ENCODE data around the gene HS6ST3. TPM values are rescaled to one million over a fixed set of nuclear protein-coding genes. Genes with fewer than 3 reads are reported as not detected.

Gene HS6ST3
- total and polyA plus RNA-seq, 9 donors: 0.08 to 0.80 (median 0.15) TPM

- no peak for DNase-seq
Measured at GRCh38 chr13:96661612-96662011, 571.7 kb downstream of the HS6ST3 start.

GRCh38 chr13:96662036-96662435, 572.1 kb downstream of the HS6ST3 start:
- no peak for DNase-seq
- H3K4me1 ChIP-seq (ENCODE audit: control insufficient read depth, insufficient read depth, low read length): no peaks in the 10 kb centered on the region
- no peak overlapping the region for H3K4me3 ChIP-seq (ENCODE audit: low read length)
- WGBS (ENCODE audit: insufficient coverage): 80% methylated on average over 1 of the region's 3 CpGs
- H3K27ac ChIP-seq (ENCODE audit: low read length): no peak overlapping the region
- H3K27me3 ChIP-seq (ENCODE audit: control insufficient read depth, insufficient read depth, low read length): no peaks in the 10 kb centered on the region
- H3K36me3 ChIP-seq (ENCODE audit: control insufficient read depth, insufficient read depth, low read length): no peaks in the 10 kb centered on the region
- H3K9me3 ChIP-seq (replicated peaks; ENCODE audit: control insufficient read depth, low read depth, low read length): peaks cover 16% of the 10 kb centered on the region

More at GRCh38 chr13:96661612-96662011, 571.7 kb downstream of the HS6ST3 start:
- no peak overlapping the region for H3K27ac ChIP-seq (ENCODE audit: low read length)
- no peaks in the 10 kb centered on the region for H3K4me1 ChIP-seq (ENCODE audit: control insufficient read depth, insufficient read depth, low read length)
- H3K27me3 ChIP-seq (ENCODE audit: control insufficient read depth, insufficient read depth, low read length): no peaks in the 10 kb centered on the region
- WGBS (ENCODE audit: insufficient coverage): 84% methylated on average over 2 of the region's 2 CpGs
- peaks cover 16% of the 10 kb centered on the region for H3K9me3 ChIP-seq (replicated peaks; ENCODE audit: control insufficient read depth, low read depth, low read length)
- H3K36me3 ChIP-seq (ENCODE audit: control insufficient read depth, insufficient read depth, low read length): no peaks in the 10 kb centered on the region
- H3K4me3 ChIP-seq (ENCODE audit: low read length): no peak overlapping the region

- no peaks in the 10 kb centered on the region for H3K27me3 ChIP-seq (ENCODE audit: control insufficient read depth, insufficient read depth, low read length)
- no CpG with 5 or more reads among the region's 5 CpGs for WGBS (ENCODE audit: insufficient coverage)
- H3K9me3 ChIP-seq (replicated peaks; ENCODE audit: control insufficient read depth, low read depth, low read length): peaks cover 6% of the 10 kb centered on the region
- no peak overlapping the region for H3K4me3 ChIP-seq (ENCODE audit: low read length)
- no peak for DNase-seq
- H3K36me3 ChIP-seq (ENCODE audit: control insufficient read depth, insufficient read depth, low read length): no peaks in the 10 kb centered on the region
- H3K4me1 ChIP-seq (ENCODE audit: control insufficient read depth, insufficient read depth, low read length): no peaks in the 10 kb centered on the region
- H3K27ac ChIP-seq (ENCODE audit: low read length): no peak overlapping the region
Measured at GRCh38 chr13:96667294-96668018, 577.5 kb downstream of the HS6ST3 start.

GRCh38 chr13:96671073-96671472, 581.2 kb downstream of the HS6ST3 start:
- Histone ChIP-seq H3K36me3 (ENCODE audit: control insufficient read depth, insufficient read depth, low read length) (no peaks in the 10 kb centered on the region), H3K9me3 (replicated peaks; ENCODE audit: control insufficient read depth, low read depth, low read length) (no peaks in the 10 kb centered on the region), H3K4me1 (ENCODE audit: control insufficient read depth, insufficient read depth, low read length) (no peaks in the 10 kb centered on the region), H3K27me3 (ENCODE audit: control insufficient read depth, insufficient read depth, low read length) (no peaks in the 10 kb centered on the region), H3K27ac (ENCODE audit: low read length) (no peak overlapping the region), H3K4me3 (ENCODE audit: low read length) (no peak overlapping the region)
- DNase-seq: no peak

- H3K4me1 ChIP-seq (ENCODE audit: control insufficient read depth, insufficient read depth, low read length): no peaks in the 10 kb centered on the region
Measured at GRCh38 chr13:96672016-96672415, 582.1 kb downstream of the HS6ST3 start.

GRCh38 chr13:96673825-96674224, 583.9 kb downstream of the HS6ST3 start:
- H3K27me3 ChIP-seq (ENCODE audit: control insufficient read depth, insufficient read depth, low read length): no peaks in the 10 kb centered on the region
- no peaks in the 10 kb centered on the region for H3K9me3 ChIP-seq (replicated peaks; ENCODE audit: control insufficient read depth, low read depth, low read length)
- no peak for DNase-seq
- no peaks in the 10 kb centered on the region for H3K36me3 ChIP-seq (ENCODE audit: control insufficient read depth, insufficient read depth, low read length)
- no peaks in the 10 kb centered on the region for H3K4me1 ChIP-seq (ENCODE audit: control insufficient read depth, insufficient read depth, low read length)
- H3K4me3 ChIP-seq (ENCODE audit: low read length): no peak overlapping the region
- 80% methylated on average over 1 of the region's 3 CpGs for WGBS (ENCODE audit: insufficient coverage)
- no peak overlapping the region for H3K27ac ChIP-seq (ENCODE audit: low read length)

More at GRCh38 chr13:96672016-96672415, 582.1 kb downstream of the HS6ST3 start:
- no peaks in the 10 kb centered on the region for H3K9me3 ChIP-seq (replicated peaks; ENCODE audit: control insufficient read depth, low read depth, low read length)
- H3K27me3 ChIP-seq (ENCODE audit: control insufficient read depth, insufficient read depth, low read length): no peaks in the 10 kb centered on the region
- DNase-seq: no peak
- H3K36me3 ChIP-seq (ENCODE audit: control insufficient read depth, insufficient read depth, low read length): no peaks in the 10 kb centered on the region
- no peak overlapping the region for H3K4me3 ChIP-seq (ENCODE audit: low read length)
- H3K27ac ChIP-seq (ENCODE audit: low read length): no peak overlapping the region

GRCh38 chr13:96677029-96677428, 587.1 kb downstream of the HS6ST3 start:
- DNase-seq: no peak
- no peak overlapping the region for H3K27ac ChIP-seq (ENCODE audit: low read length)
- no peaks in the 10 kb centered on the region for H3K27me3 ChIP-seq (ENCODE audit: control insufficient read depth, insufficient read depth, low read length)
- no peak overlapping the region for H3K4me3 ChIP-seq (ENCODE audit: low read length)
- H3K36me3 ChIP-seq (ENCODE audit: control insufficient read depth, insufficient read depth, low read length): no peaks in the 10 kb centered on the region
- no peaks in the 10 kb centered on the region for H3K9me3 ChIP-seq (replicated peaks; ENCODE audit: control insufficient read depth, low read depth, low read length)
- no peaks in the 10 kb centered on the region for H3K4me1 ChIP-seq (ENCODE audit: control insufficient read depth, insufficient read depth, low read length)

DNA sequence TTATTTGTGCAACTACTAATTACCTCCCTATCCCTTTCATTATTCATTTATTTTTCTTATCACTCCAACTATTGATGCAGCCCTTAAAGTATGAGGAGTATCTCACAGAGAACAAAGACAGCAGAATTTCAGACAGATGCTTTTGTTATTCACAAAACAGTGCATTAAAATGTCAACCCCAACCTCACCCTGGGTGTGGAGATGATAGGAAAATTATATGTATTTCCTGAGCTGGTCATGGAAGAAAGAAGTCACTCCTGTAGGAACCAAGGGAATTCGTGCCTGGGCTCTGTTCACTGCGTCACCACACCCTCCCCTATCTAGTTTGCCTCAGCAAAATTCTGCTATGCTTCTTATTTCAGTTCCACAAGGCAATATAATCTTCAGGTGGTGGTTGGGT, 588.9 kb downstream of the HS6ST3 start:
- Histone ChIP-seq H3K9me3 (replicated peaks; ENCODE audit: control insufficient read depth, low read depth, low read length) (no peaks in the 10 kb centered on the region), H3K36me3 (ENCODE audit: control insufficient read depth, insufficient read depth, low read length) (no peaks in the 10 kb centered on the region), H3K4me1 (ENCODE audit: control insufficient read depth, insufficient read depth, low read length) (no peaks in the 10 kb centered on the region), H3K27ac (ENCODE audit: low read length) (no peak overlapping the region), H3K27me3 (ENCODE audit: control insufficient read depth, insufficient read depth, low read length) (no peaks in the 10 kb centered on the region), H3K4me3 (ENCODE audit: low read length) (no peak overlapping the region)
- WGBS (ENCODE audit: insufficient coverage): no CpG with 5 or more reads among the region's 2 CpGs
- no peak for DNase-seq

DNA sequence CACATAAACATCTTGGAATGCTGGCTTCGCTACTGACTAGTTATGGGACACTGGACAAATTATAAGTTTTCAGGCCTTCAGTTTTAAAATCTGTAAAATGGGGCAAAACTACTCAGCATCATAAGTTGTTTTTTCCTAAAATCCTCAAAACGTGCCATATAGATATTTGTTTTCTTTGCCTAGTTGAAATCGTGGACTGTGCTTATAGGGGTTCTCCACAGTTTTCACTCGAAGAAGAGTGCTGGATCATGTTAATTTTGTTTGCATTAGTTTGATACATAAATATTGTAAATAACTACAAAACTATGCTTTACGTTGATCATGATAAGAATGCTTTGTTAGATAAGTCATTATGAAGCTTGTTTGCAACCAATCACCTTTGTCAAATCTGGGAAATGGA, 591.0 kb downstream of the HS6ST3 start:
- no peaks in the 10 kb centered on the region for H3K36me3 ChIP-seq (ENCODE audit: control insufficient read depth, insufficient read depth, low read length)
- no peaks in the 10 kb centered on the region for H3K9me3 ChIP-seq (replicated peaks; ENCODE audit: control insufficient read depth, low read depth, low read length)
- no peaks in the 10 kb centered on the region for H3K4me1 ChIP-seq (ENCODE audit: control insufficient read depth, insufficient read depth, low read length)
- DNase-seq: no peak
- H3K4me3 ChIP-seq (ENCODE audit: low read length): no peak overlapping the region
- no peak overlapping the region for H3K27ac ChIP-seq (ENCODE audit: low read length)
- WGBS (ENCODE audit: insufficient coverage): 100% methylated on average over 1 of the region's 5 CpGs
- H3K27me3 ChIP-seq (ENCODE audit: control insufficient read depth, insufficient read depth, low read length): no peaks in the 10 kb centered on the region

GRCh38 chr13:96681766-96682165, 591.9 kb downstream of the HS6ST3 start:
- H3K9me3 ChIP-seq (replicated peaks; ENCODE audit: control insufficient read depth, low read depth, low read length): no peaks in the 10 kb centered on the region
- no peak for DNase-seq
- no peaks in the 10 kb centered on the region for H3K4me1 ChIP-seq (ENCODE audit: control insufficient read depth, insufficient read depth, low read length)
- no peak overlapping the region for H3K4me3 ChIP-seq (ENCODE audit: low read length)
- no peak overlapping the region for H3K27ac ChIP-seq (ENCODE audit: low read length)
- no peaks in the 10 kb centered on the region for H3K27me3 ChIP-seq (ENCODE audit: control insufficient read depth, insufficient read depth, low read length)
- H3K36me3 ChIP-seq (ENCODE audit: control insufficient read depth, insufficient read depth, low read length): no peaks in the 10 kb centered on the region

DNA sequence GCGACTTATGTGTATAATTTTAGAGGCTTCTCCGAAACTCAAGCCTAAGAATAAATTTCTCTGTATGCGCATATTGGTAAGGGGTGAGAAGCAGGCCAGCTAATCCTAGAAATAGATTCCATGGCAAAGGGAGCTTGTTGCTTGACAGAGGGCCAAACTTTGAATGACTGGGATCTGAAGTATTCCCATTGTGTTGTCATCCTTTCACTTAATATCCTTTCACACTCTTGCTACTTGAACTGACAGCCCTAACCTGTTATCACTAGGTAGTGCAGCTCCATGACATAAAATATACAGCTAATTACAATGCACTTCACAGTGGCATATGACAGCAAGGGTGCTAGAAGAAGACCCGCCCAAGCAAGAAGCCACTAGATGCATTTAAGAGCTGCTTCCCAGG, 594.6 kb downstream of the HS6ST3 start:
- no peak overlapping the region for H3K4me3 ChIP-seq (ENCODE audit: low read length)
- WGBS (ENCODE audit: insufficient coverage): no CpG with 5 or more reads among the region's 4 CpGs
- no peaks in the 10 kb centered on the region for H3K36me3 ChIP-seq (ENCODE audit: control insufficient read depth, insufficient read depth, low read length)
- no peaks in the 10 kb centered on the region for H3K27me3 ChIP-seq (ENCODE audit: control insufficient read depth, insufficient read depth, low read length)
- DNase-seq: no peak
- H3K9me3 ChIP-seq (replicated peaks; ENCODE audit: control insufficient read depth, low read depth, low read length): no peaks in the 10 kb centered on the region
- H3K27ac ChIP-seq (ENCODE audit: low read length): no peak overlapping the region
- no peaks in the 10 kb centered on the region for H3K4me1 ChIP-seq (ENCODE audit: control insufficient read depth, insufficient read depth, low read length)
